GM12878 (cell line): Measurements from ENCODE around the gene HMCES. TPM values are rescaled to one million over a fixed set of nuclear protein-coding genes. Genes with fewer than 3 reads are reported as not detected.
A peak's percentile ranks its signal among the peaks of the same experiment; 100 is the strongest.

Experiments used
- ATF7 ChIP-seq: fragments of 450-650 bp; IDR thresholded peaks from 2 replicates; pipeline ENCODE4 v1.6.1; 2016; ENCODE audit warnings: low read depth, mild to moderate bottlenecking
- BACH1 ChIP-seq: fragments of 450-650 bp; IDR thresholded peaks from 2 replicates; pipeline ENCODE4 v1.6.1; 2017; ENCODE audit warnings: mild to moderate bottlenecking, borderline replicate concordance
- CREB1 ChIP-seq: IDR thresholded peaks from 2 replicates; pipeline ENCODE4 v1.6.1; 2012; ENCODE audit warnings: low read depth, mild to moderate bottlenecking, inconsistent platforms
- EED ChIP-seq: sonication (generic); IDR thresholded peaks from 2 replicates; pipeline ENCODE4 v1.6.1; 2016; ENCODE audit warnings: antibody characterized with exemption, low read depth
- HDAC2 ChIP-seq: fragments of 200-600 bp; sonication (generic); IDR thresholded peaks from 2 replicates; pipeline ENCODE4 v1.6.1; 2017
- HDAC6 ChIP-seq: fragments of 200-600 bp; sonication (generic); IDR thresholded peaks from one replicate; pipeline ENCODE4 v1.8.0; 2017; ENCODE audit warnings: antibody characterized with exemption; ENCODE audit not compliant: unreplicated experiment
- IKZF1 ChIP-seq: fragments of 450-650 bp; conservative IDR thresholded peaks from 2 replicates; pipeline ENCODE4 v1.6.1; 2017; ENCODE audit warnings: antibody characterized with exemption, mild to moderate bottlenecking
- IKZF2 ChIP-seq, 2 experiments: fragments of 450-650 bp; IDR thresholded peaks; 2 replicates each; pipeline ENCODE4 v1.6.1; 2017; ENCODE audit warnings: mild to moderate bottlenecking in 2 of 2, moderate library complexity in 2 of 2
- KDM1A ChIP-seq: fragments of 200-600 bp; sonication (generic); IDR thresholded peaks from 2 replicates; pipeline ENCODE4 v1.6.1; 2016; ENCODE audit warnings: borderline replicate concordance
- NFIC ChIP-seq: IDR thresholded peaks from 2 replicates; pipeline ENCODE4 v1.6.1; 2012; ENCODE audit warnings: low read depth, mild to moderate bottlenecking, inconsistent platforms, low read length, moderate library complexity
- POLR2A ChIP-seq: IDR thresholded peaks from 2 replicates; pipeline ENCODE4 v1.6.1; 2011; ENCODE audit warnings: low read depth, mild to moderate bottlenecking, low read length
- RCOR1 ChIP-seq: conservative IDR thresholded peaks from 2 replicates; pipeline ENCODE4 v1.6.1; 2012; ENCODE audit warnings: low read depth, low read length, improper control_type of control experiment
- RFX5 ChIP-seq: IDR thresholded peaks from 2 replicates; pipeline ENCODE4 v1.6.1; 2011; ENCODE audit warnings: low read depth, low read length, improper control_type of control experiment
- SMAD1 ChIP-seq: fragments of 450-650 bp; IDR thresholded peaks from 2 replicates; pipeline ENCODE4 v1.6.1; 2018; ENCODE audit warnings: mild to moderate bottlenecking, low read depth; ENCODE audit not compliant: partially characterized antibody
- SPI1 ChIP-seq: IDR thresholded peaks from 2 replicates; pipeline ENCODE4 v1.6.1; 2011; ENCODE audit warnings: low read depth, mild to moderate bottlenecking, low read length, moderate library complexity, borderline replicate concordance; ENCODE audit not compliant: insufficient read depth
- SREBF2 ChIP-seq: IDR thresholded peaks from 2 replicates; pipeline ENCODE4 v1.6.1; 2012; ENCODE audit warnings: mild to moderate bottlenecking, low read length
- STAT3 ChIP-seq: IDR thresholded peaks from 2 replicates; pipeline ENCODE4 v1.6.1; 2011; ENCODE audit warnings: low read depth, low read length, improper control_type of control experiment
- TCF3 ChIP-seq: IDR thresholded peaks from 2 replicates; pipeline ENCODE4 v1.6.1; 2012; ENCODE audit warnings: low read depth, mild to moderate bottlenecking, low read length, borderline replicate concordance; ENCODE audit not compliant: insufficient read depth
- YBX1 ChIP-seq: fragments of 450-650 bp; IDR thresholded peaks from 2 replicates; pipeline ENCODE4 v1.6.1; 2016; ENCODE audit warnings: antibody characterized with exemption
- ZZZ3 ChIP-seq: IDR thresholded peaks from 2 replicates; pipeline ENCODE4 v1.6.1; 2011; ENCODE audit warnings: low read depth; ENCODE audit not compliant: control insufficient read depth, insufficient read length
- polyA plus RNA-seq, 11 experiments: library from polyadenylated mRNA; depleted of rRNA in 4 of 11; unstranded in 6 of 11; stranded (reverse) in 5 of 11; fragments of >200 nt; fragmentation: Nextera tagmentation in 4 of 11; fragmentation: Illumina TruSeq in 1 of 11; extraction: Ambion mirVana in 4 of 11; extraction: Trizol in 1 of 11; gene quantifications; 1 replicate in 1 of 11; 2 replicates in 10 of 11; pipeline versions ENCODE4 v1.2.1 to v1.2.3, GENCODE V29; 2011 to 2016; ENCODE audit warnings: inconsistent platforms in 2 of 11, missing spikeins in 2 of 11, low read depth in 1 of 11
- total RNA-seq, 4 experiments: library from RNA; depleted of rRNA in 3 of 4; stranded (reverse); fragments of >200 nt in 3 of 4; fragmentation: Illumina TruSeq in 1 of 4; extraction: Trizol in 1 of 4; gene quantifications; 2 replicates each; pipeline versions ENCODE4 v1.2.1 to v1.2.3, GENCODE V29; 2013 to 2021
- TF ChIP-seq, protein P1 (sequence below): fragments of 450-650 bp; IDR thresholded peaks from 2 replicates; pipeline ENCODE4 v1.6.1; 2017; ENCODE audit warnings: mild to moderate bottlenecking, low read depth, inconsistent platforms; ENCODE audit not compliant: poor library complexity, severe bottlenecking
- TF ChIP-seq, protein P2 (sequence below): IDR thresholded peaks from 2 replicates; pipeline ENCODE4 v1.6.1; 2011; ENCODE audit warnings: borderline replicate concordance, low read depth, mild to moderate bottlenecking, moderate library complexity, low read length; ENCODE audit not compliant: insufficient read depth, poor library complexity, severe bottlenecking
- TF ChIP-seq, protein P3 (sequence below): fragments of 450-650 bp; IDR thresholded peaks from 2 replicates; pipeline ENCODE4 v1.6.1; 2017; ENCODE audit warnings: mild to moderate bottlenecking
- TF ChIP-seq, protein P4 (sequence below): IDR thresholded peaks from 2 replicates; pipeline ENCODE4 v1.6.1; 2012; ENCODE audit warnings: low read depth, low read length, improper control_type of control experiment

HMCES gene
- total and polyA plus RNA-seq, 10 of the 15 experiments (the other 5 are each of a cell fraction or from before 2014, with no cell fraction given), result 12.4 to 49.8 (median 27.0) TPM

DNA sequence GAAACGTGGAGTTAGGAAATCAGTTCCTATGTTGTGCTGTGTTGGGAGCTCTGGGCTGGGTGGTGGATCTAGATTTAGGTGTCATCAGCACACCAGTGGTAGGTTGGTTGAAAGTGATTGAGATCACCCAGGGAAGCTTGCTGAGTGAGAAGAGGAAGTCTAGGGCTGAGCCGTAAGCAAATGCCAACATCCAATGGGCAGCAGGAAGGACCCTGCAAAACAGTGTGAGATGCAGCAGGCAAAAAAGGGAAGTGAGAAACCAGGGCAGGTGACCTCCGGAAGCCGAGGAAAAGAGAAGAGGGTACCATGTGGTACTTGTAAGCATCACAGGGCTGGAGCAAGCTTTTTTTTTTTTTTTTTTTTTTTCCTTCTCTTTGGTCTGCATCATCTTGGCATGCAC lies 45.1 kb upstream of the HMCES start (continued):
- TF ChIP-seq, protein P1, sequence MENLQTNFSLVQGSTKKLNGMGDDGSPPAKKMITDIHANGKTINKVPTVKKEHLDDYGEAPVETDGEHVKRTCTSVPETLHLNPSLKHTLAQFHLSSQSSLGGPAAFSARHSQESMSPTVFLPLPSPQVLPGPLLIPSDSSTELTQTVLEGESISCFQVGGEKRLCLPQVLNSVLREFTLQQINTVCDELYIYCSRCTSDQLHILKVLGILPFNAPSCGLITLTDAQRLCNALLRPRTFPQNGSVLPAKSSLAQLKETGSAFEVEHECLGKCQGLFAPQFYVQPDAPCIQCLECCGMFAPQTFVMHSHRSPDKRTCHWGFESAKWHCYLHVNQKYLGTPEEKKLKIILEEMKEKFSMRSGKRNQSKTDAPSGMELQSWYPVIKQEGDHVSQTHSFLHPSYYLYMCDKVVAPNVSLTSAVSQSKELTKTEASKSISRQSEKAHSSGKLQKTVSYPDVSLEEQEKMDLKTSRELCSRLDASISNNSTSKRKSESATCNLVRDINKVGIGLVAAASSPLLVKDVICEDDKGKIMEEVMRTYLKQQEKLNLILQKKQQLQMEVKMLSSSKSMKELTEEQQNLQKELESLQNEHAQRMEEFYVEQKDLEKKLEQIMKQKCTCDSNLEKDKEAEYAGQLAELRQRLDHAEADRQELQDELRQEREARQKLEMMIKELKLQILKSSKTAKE, result no peak
- TF ChIP-seq SPI1 (peak; percentile 99), STAT3 (no peak), CREB1 (no peak), SREBF2 (no peak), EED (peak; percentile 87), BACH1 (no peak), SMAD1 (no peak), POLR2A (no peak), ATF7 (no peak), HDAC2 (no peak), TCF3 (no peak), HDAC6 (no peak), NFIC (no peak), RFX5 (no peak), YBX1 (no peak), RCOR1 (peak; percentile 92), IKZF2 (IDR thresholded peaks at IDR 0.05) (peak; percentile 88 to 89), KDM1A (no peak), IKZF1 (peak; percentile 80), ZZZ3 (no peak)
- TF ChIP-seq, protein P2, sequence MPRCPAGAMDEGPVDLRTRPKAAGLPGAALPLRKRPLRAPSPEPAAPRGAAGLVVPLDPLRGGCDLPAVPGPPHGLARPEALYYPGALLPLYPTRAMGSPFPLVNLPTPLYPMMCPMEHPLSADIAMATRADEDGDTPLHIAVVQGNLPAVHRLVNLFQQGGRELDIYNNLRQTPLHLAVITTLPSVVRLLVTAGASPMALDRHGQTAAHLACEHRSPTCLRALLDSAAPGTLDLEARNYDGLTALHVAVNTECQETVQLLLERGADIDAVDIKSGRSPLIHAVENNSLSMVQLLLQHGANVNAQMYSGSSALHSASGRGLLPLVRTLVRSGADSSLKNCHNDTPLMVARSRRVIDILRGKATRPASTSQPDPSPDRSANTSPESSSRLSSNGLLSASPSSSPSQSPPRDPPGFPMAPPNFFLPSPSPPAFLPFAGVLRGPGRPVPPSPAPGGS, result no peak
- TF ChIP-seq, protein P3, sequence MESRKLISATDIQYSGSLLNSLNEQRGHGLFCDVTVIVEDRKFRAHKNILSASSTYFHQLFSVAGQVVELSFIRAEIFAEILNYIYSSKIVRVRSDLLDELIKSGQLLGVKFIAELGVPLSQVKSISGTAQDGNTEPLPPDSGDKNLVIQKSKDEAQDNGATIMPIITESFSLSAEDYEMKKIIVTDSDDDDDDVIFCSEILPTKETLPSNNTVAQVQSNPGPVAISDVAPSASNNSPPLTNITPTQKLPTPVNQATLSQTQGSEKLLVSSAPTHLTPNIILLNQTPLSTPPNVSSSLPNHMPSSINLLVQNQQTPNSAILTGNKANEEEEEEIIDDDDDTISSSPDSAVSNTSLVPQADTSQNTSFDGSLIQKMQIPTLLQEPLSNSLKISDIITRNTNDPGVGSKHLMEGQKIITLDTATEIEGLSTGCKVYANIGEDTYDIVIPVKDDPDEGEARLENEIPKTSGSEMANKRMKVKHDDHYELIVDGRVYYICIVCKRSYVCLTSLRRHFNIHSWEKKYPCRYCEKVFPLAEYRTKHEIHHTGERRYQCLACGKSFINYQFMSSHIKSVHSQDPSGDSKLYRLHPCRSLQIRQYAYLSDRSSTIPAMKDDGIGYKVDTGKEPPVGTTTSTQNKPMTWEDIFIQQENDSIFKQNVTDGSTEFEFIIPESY, result no peak
- TF ChIP-seq, protein P4, sequence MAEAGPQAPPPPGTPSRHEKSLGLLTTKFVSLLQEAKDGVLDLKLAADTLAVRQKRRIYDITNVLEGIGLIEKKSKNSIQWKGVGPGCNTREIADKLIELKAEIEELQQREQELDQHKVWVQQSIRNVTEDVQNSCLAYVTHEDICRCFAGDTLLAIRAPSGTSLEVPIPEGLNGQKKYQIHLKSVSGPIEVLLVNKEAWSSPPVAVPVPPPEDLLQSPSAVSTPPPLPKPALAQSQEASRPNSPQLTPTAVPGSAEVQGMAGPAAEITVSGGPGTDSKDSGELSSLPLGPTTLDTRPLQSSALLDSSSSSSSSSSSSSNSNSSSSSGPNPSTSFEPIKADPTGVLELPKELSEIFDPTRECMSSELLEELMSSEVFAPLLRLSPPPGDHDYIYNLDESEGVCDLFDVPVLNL, result no peak
